Renal cortex interstitium (tissue), 11 donors: Measurements from ENCODE around the gene CD40LG. TPM values are rescaled to one million over a fixed set of nuclear protein-coding genes. Genes with fewer than 3 reads are reported as not detected.

Experiments
- DNase-seq, 11 donors: peaks; one replicate each; pipeline ENCODE4 v3.0.0-alpha.2; 2013; ENCODE audit warnings: low read depth in 9 of 11, low spot score in 4 of 11; ENCODE audit errors: extremely low read depth in 1 of 11
- polyA plus RNA-seq, 3 donors: library from polyadenylated mRNA; unstranded; fragments of 120-200 nt; gene quantifications; one replicate each; pipeline ENCODE4 v1.2.1, GENCODE V29; 2013; ENCODE audit not compliant: insufficient read length in 3 of 3

The CD40LG gene
- polyA plus RNA-seq, 3 donors: 0.14 to 0.28 (median 0.14) TPM

- DNase-seq: no peak
Measured at GRCh38 chrX:136639506-136640176, 8.3 kb upstream of the CD40LG start.

GRCh38 chrX:136643243-136643642 is 4.7 kb upstream of the CD40LG start:
- DNase-seq: no peak

- no peak for DNase-seq
Measured at GRCh38 chrX:136646602-136647239, 1.2 kb upstream of the CD40LG start.

- DNase-seq: no peak
Measured at GRCh38 chrX:136650811-136651210, 2.9 kb downstream of the CD40LG start.

DNA sequence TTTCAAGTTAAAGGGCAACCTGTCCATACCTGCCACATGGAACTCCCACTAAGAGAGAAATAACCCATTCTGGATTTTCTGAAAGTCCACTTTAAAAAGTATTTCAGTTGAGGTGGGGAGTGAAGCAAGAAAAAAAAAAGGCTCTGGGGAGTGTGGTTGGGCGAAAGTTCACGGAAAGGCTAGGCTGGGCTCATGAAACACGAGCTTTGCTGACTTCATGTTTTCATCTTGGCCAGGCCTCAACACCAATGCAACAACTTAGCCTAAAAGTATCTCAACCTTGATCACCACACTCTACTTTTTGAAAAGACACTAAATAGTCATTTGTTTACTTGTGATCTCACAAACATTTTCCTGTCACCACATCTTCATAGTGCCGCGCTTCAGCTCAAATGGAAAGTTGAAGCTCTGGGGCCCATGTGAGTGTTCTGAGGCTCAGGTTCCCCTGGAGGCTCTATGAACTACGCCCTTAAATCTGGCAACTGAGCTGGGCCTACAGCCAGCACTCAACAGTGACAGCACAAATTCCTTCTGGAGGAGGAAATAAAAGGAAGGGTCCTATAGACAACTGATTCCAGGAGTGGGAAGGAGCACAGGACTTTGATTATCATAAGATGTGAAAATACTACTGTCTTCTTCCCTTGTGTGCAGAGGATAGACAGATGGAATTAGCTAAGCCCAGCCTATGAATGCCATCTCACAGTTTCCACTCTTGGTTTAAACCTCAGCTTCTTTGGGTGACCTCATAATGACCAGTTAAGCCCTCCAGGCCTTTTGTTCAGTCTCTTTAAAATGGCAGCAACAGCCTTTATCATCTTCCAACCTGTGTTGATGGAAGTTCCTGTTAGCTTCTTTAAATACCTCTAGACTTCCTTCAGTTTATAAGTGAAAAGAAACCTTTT is 5.1 kb downstream of the CD40LG start:
- no peak for DNase-seq

DNA sequence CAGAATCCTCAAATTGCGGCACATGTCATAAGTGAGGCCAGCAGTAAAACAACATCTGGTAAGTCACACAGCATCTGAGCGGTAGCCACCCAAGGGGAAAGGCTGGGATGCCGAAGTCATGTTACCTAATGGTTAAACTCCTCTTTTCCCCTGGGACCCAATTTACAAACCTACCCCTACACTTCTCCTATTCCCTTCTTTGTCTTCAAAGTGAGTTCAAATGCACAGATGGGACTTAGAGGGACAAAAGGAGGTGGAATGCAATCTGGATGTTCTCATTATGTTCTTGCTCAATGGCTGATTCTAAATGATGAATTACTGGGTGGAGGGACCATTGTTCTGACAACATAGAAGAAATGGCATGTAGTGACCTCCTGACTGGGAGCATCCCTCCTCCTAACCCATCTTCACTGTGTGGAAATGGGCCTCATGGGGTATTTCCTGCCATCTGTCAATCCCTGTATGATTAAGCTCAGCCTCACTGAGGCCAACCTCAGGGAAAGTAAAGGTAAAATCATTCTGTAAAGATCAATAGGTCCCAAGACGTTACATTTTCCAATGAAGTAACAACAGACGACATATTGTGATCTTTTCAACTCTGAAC is 8.5 kb downstream of the CD40LG start:
- DNase-seq: no peak

- no peak for DNase-seq
Measured at GRCh38 chrX:136658151-136658550, 10.2 kb downstream of the CD40LG start.

DNA sequence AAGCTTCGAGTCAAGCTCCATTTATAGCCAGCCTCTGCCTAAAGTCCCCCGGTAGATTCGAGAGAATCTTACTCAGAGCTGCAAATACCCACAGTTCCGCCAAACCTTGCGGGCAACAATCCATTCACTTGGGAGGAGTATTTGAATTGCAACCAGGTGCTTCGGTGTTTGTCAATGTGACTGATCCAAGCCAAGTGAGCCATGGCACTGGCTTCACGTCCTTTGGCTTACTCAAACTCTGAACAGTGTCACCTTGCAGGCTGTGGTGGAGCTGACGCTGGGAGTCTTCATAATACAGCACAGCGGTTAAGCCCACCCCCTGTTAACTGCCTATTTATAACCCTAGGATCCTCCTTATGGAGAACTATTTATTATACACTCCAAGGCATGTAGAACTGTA is 11.2 kb downstream of the CD40LG start:
- DNase-seq: no peak

GRCh38 chrX:136660896-136661295 is 12.9 kb downstream of the CD40LG start:
- no peak for DNase-seq

GRCh38 chrX:136662104-136662503 is 14.1 kb downstream of the CD40LG start:
- no peak for DNase-seq

GRCh38 chrX:136662976-136663375 is 15.0 kb downstream of the CD40LG start:
- no peak for DNase-seq

- DNase-seq: no peak
Measured at GRCh38 chrX:136665258-136665900, 17.4 kb downstream of the CD40LG start.

DNA sequence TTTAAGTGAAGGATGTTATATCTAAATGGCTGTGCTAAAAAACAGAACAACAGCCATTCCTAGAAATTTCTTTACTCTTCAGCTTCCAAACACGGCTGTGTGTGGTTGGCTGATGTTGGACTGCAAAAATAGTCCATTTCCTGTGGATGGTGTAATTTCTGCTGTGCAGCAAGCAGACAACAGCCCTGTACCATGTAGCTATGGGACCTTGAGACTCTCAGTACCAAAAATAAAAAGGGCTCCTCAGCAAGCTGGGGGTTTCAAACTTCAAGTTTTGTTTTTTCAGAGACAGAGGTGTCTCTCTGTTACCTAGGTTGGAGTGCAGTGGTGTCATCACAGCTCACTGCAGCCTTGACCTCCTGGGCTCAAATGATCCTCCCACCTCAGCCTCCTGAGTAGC is 18.1 kb downstream of the CD40LG start:
- no peak for DNase-seq

DNA sequence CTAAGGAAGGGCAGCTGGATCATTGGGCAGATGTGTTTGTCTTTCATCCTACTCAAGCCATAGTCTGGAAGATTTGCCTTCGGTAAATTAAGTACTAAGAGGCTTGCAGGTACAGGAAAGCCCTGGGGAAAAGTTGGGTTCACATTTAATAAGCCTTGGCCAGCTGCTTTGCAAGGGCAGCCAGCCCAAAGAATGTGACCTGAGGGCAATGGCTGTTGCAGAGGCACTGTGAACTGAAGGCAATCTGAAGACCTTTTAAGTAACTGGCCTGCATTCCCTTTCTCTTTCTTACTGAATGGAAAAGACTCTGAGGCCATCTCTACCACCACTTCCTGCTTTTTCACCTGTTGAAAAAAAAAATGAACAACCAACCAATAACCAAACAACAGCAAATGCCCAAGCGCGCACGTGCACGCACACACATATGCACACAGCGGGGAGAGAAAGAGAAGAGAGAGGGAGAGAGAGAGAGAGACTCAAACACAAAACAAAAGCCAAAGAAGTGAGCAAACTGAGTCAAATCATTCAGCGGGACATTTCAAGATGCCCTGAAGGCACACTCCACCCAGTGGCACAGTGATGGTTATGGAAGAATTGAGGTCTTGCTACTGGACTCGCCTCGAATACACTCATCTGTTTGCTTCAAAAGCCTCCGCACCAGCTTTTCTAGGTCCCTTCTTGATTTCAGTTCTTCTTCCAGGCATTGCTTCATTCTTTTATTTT is 19.6 kb downstream of the CD40LG start:
- DNase-seq: no peak

GRCh38 chrX:136671006-136671610 is 23.1 kb downstream of the CD40LG start:
- DNase-seq: no peak

GRCh38 chrX:136674270-136674985 is 26.5 kb downstream of the CD40LG start:
- no peak for DNase-seq

GRCh38 chrX:136679531-136679930 is 31.6 kb downstream of the CD40LG start:
- no peak for DNase-seq

DNA sequence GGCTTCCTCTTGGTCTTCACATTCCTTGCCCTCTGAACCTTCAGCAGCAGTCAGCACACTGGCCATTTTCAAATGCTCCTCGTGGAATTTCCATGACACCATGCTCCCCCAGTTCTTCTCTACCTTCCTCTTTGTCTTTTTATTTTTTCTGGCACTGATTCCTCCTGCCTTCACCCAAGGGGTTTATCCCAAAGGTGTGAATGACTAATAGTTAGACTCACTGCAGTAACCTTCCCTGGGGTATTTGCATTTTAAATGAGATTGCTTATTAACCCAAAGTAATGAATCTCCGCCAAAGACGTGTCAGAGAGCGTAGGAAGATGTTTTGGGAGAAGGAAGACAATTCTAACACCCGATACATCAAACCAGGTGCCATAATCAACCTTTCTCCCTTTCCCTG is 36.2 kb downstream of the CD40LG start:
- DNase-seq: no peak
